A549 (cell line): Measurements from ENCODE around the gene SNRNP25. TPM values are rescaled to one million over a fixed set of nuclear protein-coding genes. Genes with fewer than 3 reads are reported as not detected.

ENCODE experiments used
- ATAC-seq, 2 experiments: fragments of 200-7000 bp in 1 of 2; fragments of >200 bp in 1 of 2; cut with Nextera tagmentation in 1 of 2; cut with Tn5 transposase in 1 of 2; 3 replicates each; pipeline versions ENCODE4 v1.8.0 to v1.9.1; 2018 to 2020; ENCODE audit warnings: mild to moderate bottlenecking in 1 of 2, moderate library complexity in 1 of 2
- CTCF ChIA-PET: fragments of 300-600 bp; sonication (Branson Sonifier 250); formaldehyde crosslinking; extraction: SDS; loops from one replicate; lab custom pipeline; 2021; ENCODE audit warnings: antibody characterized with exemption, inconsistent platforms; lab: Yijun Ruan, JAX
- POLR2A ChIA-PET: fragments of 350-600 bp; formaldehyde crosslinking; extraction: SDS; loops from one replicate; lab custom pipeline; 2021; ENCODE audit warnings: antibody characterized with exemption, inconsistent platforms; lab: Yijun Ruan, JAX
- DNase-seq, 2 experiments: peaks; one replicate each; pipeline versions ENCODE4 v3.0.0 to v3.0.0-alpha.2; 2011 to 2016; ENCODE audit warnings: low read depth in 1 of 2, low spot score in 1 of 2
- FAIRE-seq: peaks from 2 replicates; lab custom pipeline; 2011; peaks lifted over from hg19 to GRCh38; lab: Jason Lieb, UNC
- H3K27ac ChIP-seq, 2 experiments: fragments of >200 bp; sonication (Bioruptor Twin); formaldehyde crosslinking; 3 replicates each; pipeline ENCODE4 v1.5.1; 2016 to 2017
- H3K4me1 ChIP-seq: fragments of >200 bp; sonication (Bioruptor Twin); formaldehyde crosslinking; 3 replicates; pipeline ENCODE4 v1.6.1; 2016
- H3K4me2 ChIP-seq: fragments of >200 bp; sonication (Bioruptor Twin); formaldehyde crosslinking; 3 replicates; pipeline ENCODE4 v1.6.1; 2016
- H3K4me3 ChIP-seq: fragments of >200 bp; sonication (Bioruptor Twin); formaldehyde crosslinking; 3 replicates; pipeline ENCODE4 v1.5.1; 2016
- H3K9me3 ChIP-seq: fragments of >200 bp; sonication (Bioruptor Twin); formaldehyde crosslinking; 3 replicates; pipeline ENCODE4 v1.6.1; 2016
- ATOH8 ChIP-seq: fragments of 250-450 bp; sonication (Bioruptor Pico); IDR thresholded peaks from 2 replicates; pipeline ENCODE4 v1.5.0; 2020; ENCODE audit warnings: low read depth, mild to moderate bottlenecking, moderate library complexity
- CBX2 ChIP-seq: fragments of 200-600 bp; sonication (generic); IDR thresholded peaks from 2 replicates; pipeline ENCODE4 v1.6.1; 2016; ENCODE audit warnings: low read depth, mild to moderate bottlenecking, borderline replicate concordance
- CEBPB ChIP-seq, 2 experiments: fragments of >200 bp in 1 of 2; sonication (Bioruptor Twin) in 1 of 2; formaldehyde crosslinking in 1 of 2; IDR thresholded peaks; 2 replicates each; pipeline ENCODE4 v1.6.1; 2012 to 2016
- CHD2 ChIP-seq: fragments of 150-350 bp; IDR thresholded peaks from 2 replicates; pipeline ENCODE4 v1.6.1; 2014; ENCODE audit warnings: low read length; ENCODE audit not compliant: partially characterized antibody
- CTCF ChIP-seq: fragments of >200 bp; sonication (Bioruptor Twin); formaldehyde crosslinking; IDR thresholded peaks from 3 replicates; pipeline ENCODE4 v1.5.1; 2016
- HDAC2 ChIP-seq: fragments of 200-600 bp; sonication (generic); IDR thresholded peaks from 2 replicates; pipeline ENCODE4 v1.6.1; 2016
- HEYL ChIP-seq: fragments of 250-450 bp; sonication (Bioruptor Pico); IDR thresholded peaks from 2 replicates; pipeline ENCODE4 v1.8.0; 2021; ENCODE audit warnings: mild to moderate bottlenecking, moderate library complexity
- HOXB5 ChIP-seq: fragments of 250-450 bp; sonication (Bioruptor Pico); IDR thresholded peaks from 2 replicates; pipeline ENCODE4 v1.5.0; 2020; ENCODE audit warnings: mild to moderate bottlenecking, moderate library complexity
- KDM5A ChIP-seq: fragments of 200-600 bp; sonication (generic); IDR thresholded peaks from 2 replicates; pipeline ENCODE4 v1.6.1; 2016; ENCODE audit warnings: antibody characterized with exemption, mild to moderate bottlenecking
- MYC ChIP-seq: IDR thresholded peaks from 2 replicates; pipeline ENCODE4 v1.6.1; 2012; ENCODE audit warnings: mild to moderate bottlenecking, inconsistent platforms, low read length, improper control_type of control experiment, borderline replicate concordance
- NPAS2 ChIP-seq: fragments of 250-450 bp; sonication (Bioruptor Pico); IDR thresholded peaks from 2 replicates; pipeline ENCODE4 v1.8.0; 2022; ENCODE audit warnings: mild to moderate bottlenecking, moderate library complexity, borderline replicate concordance
- NR3C1 ChIP-seq: fragments of >200 bp; sonication (Bioruptor Twin); formaldehyde crosslinking; IDR thresholded peaks from 3 replicates; pipeline ENCODE4 v1.6.1; 2017
- POLR2AphosphoS2 ChIP-seq: conservative IDR thresholded peaks from 2 replicates; pipeline ENCODE4 v1.6.1; 2012; ENCODE audit warnings: low read length, improper control_type of control experiment, inconsistent platforms
- RAD21 ChIP-seq, 2 experiments: fragments of >200 bp in 1 of 2; sonication (Bioruptor Twin) in 1 of 2; formaldehyde crosslinking in 1 of 2; IDR thresholded peaks in 1 of 2; conservative IDR thresholded peaks in 1 of 2; 2 replicates in 1 of 2; 3 replicates in 1 of 2; pipeline ENCODE4 v1.6.1; 2012 to 2018; ENCODE audit warnings: inconsistent platforms in 1 of 2
- RARB ChIP-seq: fragments of 250-450 bp; sonication (Bioruptor Pico); IDR thresholded peaks from 2 replicates; pipeline ENCODE4 v1.8.0; 2021; ENCODE audit warnings: mild to moderate bottlenecking, moderate library complexity
- RFX5 ChIP-seq: fragments of 450-650 bp; IDR thresholded peaks from 2 replicates; pipeline ENCODE4 v1.7.1; 2014; ENCODE audit warnings: antibody characterized with exemption, mild to moderate bottlenecking, moderate library complexity
- ZNF302 ChIP-seq: fragments of 250-450 bp; sonication (Bioruptor Pico); IDR thresholded peaks from 2 replicates; pipeline ENCODE4 v1.9.0; 2021; ENCODE audit warnings: inconsistent platforms, mild to moderate bottlenecking, moderate library complexity
- ZSCAN20 ChIP-seq: fragments of 250-450 bp; sonication (Bioruptor Pico); IDR thresholded peaks from 2 replicates; pipeline ENCODE4 v1.8.0; 2022; ENCODE audit warnings: mild to moderate bottlenecking, moderate library complexity
- WGBS: methylation state at CpG from one replicate; pipeline ENCODE4 v1.1.6; 2017; ENCODE audit errors: missing lambda C conversion rate; 5-methylcytosine and 5-hydroxymethylcytosine counted together
- polyA plus RNA-seq, 4 experiments: library from polyadenylated mRNA; depleted of rRNA in 3 of 4; stranded (reverse); fragments of >200 nt; fragmentation: RNase III in 1 of 4; extraction: RNeasy Plus Mini Kit Qiagen cat#74134 plus additional on column Dnase treatment in 1 of 4; gene quantifications; 2 replicates in 3 of 4; 3 replicates in 1 of 4; pipeline ENCODE4 v1.2.3, GENCODE V29; 2011 to 2017
- TF ChIP-seq, protein P1 (sequence below): fragments of >200 bp; sonication (Bioruptor Twin); formaldehyde crosslinking; IDR thresholded peaks from 2 replicates; pipeline ENCODE4 v1.6.1; 2016
- TF ChIP-seq, protein P2 (sequence below): fragments of >200 bp; sonication (Bioruptor Twin); formaldehyde crosslinking; IDR thresholded peaks from 3 replicates; pipeline ENCODE4 v1.6.1; 2016

The SNRNP25 gene
- polyA plus RNA-seq, 2 of the 4 experiments (the other 2 are of a cell fraction), result 45.0 to 82.2 TPM

DNA sequence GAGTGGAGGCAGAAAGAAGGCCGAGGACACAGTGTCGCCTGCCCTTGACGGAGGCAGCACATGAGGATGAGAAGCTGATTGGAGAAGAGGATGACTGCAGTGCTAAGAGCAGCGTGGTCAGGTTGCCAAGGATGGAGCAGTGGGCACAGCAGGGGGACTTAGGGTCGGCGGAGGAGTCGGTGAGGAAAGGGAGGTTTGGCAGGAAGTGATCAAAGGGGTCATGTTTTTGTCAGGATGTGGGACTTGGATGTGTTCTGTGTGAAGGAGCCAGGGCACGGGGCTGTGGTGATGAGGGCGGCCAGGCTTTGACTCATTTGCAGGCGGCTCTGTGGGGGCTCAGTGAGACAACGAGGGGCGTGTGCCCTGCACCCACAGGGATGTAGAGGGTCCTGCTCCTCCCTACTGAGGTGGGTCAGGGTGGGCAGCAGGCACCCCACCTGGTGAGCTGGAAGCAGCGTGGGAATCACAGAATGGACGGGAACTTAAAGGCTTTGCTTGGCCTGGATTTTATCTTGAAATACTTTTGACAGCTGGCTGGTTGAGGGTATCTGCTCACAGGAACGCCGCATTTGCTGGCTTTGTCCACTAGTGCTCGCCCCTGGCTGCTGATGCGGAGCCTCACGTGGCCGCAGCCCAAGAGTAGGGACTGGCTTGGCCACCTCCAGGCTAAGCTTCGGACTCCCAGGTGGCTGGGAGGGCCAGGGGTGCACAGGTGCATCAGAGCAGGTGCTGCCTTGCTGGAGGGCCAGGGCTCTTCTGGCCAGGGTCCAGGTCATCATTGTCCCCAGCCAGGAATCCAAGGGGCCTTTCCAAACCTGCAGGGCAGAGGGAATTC, 30.4 kb downstream of the SNRNP25 start:
- H3K4me3 ChIP-seq, result no peak overlapping the region
- CTCF ChIA-PET, result interaction anchor here (1.2 to 30.3 kb wide), 5 partner anchors 12 to 278 kb away, joined by 3 to 718 read pairs (median 7); partner anchors contain the start of genes HBQ1, MPG and RHBDF1
- POLR2A ChIA-PET, result no interaction called here
- DNase-seq (no peak), FAIRE-seq (no peak), ATAC-seq (peak; percentile 33 to 46; a peak in 3 of 6 replicates)
- no peak overlapping the region for H3K4me2 ChIP-seq
- TF ChIP-seq CHD2, result no peak
- TF ChIP-seq RARB, result no peak
- TF ChIP-seq, protein P1, sequence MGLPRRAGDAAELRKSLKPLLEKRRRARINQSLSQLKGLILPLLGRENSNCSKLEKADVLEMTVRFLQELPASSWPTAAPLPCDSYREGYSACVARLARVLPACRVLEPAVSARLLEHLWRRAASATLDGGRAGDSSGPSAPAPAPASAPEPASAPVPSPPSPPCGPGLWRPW, result no peak
- no peaks in the 10 kb centered on the region for H3K9me3 ChIP-seq
- H3K4me1 ChIP-seq, result peaks cover 13% of the 10 kb centered on the region
- H3K27ac ChIP-seq, result peak overlapping the region in 1 of 2 experiments; percentile 60; a peak in 1 of 6 replicates
- 87% methylated on average over 21 of the region's 21 CpGs for WGBS

GRCh38 chr16:84718-85406, 31.2 kb downstream of the SNRNP25 start:
- CTCF ChIA-PET, result interaction anchor here (1.5 to 30.3 kb wide), 5 partner anchors 11 to 277 kb away, joined by 4 to 718 read pairs (median 7); partner anchors contain the start of genes MPG and RHBDF1
- ATAC-seq (peak; percentile 14 to 36; a peak in 5 of 6 replicates), DNase-seq (no peak), FAIRE-seq (no peak)
- no peaks in the 10 kb centered on the region for H3K9me3 ChIP-seq
- peak overlapping the region in 1 of 2 experiments; percentile 60; a peak in 3 of 6 replicates for H3K27ac ChIP-seq
- TF ChIP-seq, protein P2, sequence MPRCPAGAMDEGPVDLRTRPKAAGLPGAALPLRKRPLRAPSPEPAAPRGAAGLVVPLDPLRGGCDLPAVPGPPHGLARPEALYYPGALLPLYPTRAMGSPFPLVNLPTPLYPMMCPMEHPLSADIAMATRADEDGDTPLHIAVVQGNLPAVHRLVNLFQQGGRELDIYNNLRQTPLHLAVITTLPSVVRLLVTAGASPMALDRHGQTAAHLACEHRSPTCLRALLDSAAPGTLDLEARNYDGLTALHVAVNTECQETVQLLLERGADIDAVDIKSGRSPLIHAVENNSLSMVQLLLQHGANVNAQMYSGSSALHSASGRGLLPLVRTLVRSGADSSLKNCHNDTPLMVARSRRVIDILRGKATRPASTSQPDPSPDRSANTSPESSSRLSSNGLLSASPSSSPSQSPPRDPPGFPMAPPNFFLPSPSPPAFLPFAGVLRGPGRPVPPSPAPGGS, result 0 out of 3 replicates have a peak, but pooled peaks have one; percentile 20
- TF ChIP-seq MYC, result no peak
- 61% methylated on average over 6 of the region's 7 CpGs for WGBS
- peaks cover 10% of the 10 kb centered on the region for H3K4me1 ChIP-seq
- H3K4me2 ChIP-seq, result no peak overlapping the region
- H3K4me3 ChIP-seq, result no peak overlapping the region
- POLR2A ChIA-PET, result interaction anchor here (1.1 kb wide), 1 partner anchor 12 kb away, joined by 3 read pairs; the partner anchor contains the start of gene RHBDF1

GRCh38 chr16:85407-85782, 31.8 kb downstream of the SNRNP25 start:
- no peak for FAIRE-seq
- Histone ChIP-seq H3K4me2 (no peak overlapping the region), H3K4me3 (no peak overlapping the region), H3K4me1 (peaks cover 10% of the 10 kb centered on the region), H3K9me3 (no peaks in the 10 kb centered on the region), H3K27ac (peak overlapping the region in 1 of 2 experiments; percentile 60; a peak in 2 of 6 replicates)
- DNase-seq, result no peak
- ChIA-PET CTCF (interaction anchor here (0.6 to 30.3 kb wide), 7 partner anchors 9 to 664 kb away, joined by 3 to 718 read pairs (median 4); partner anchors contain the start of genes MPG and RHBDF1), POLR2A (interaction anchor here (1.1 kb wide), 1 partner anchor 13 kb away, joined by 3 read pairs; the partner anchor contains the start of gene RHBDF1)
- WGBS, result 92% methylated on average over 17 of the region's 18 CpGs
- ATAC-seq, result no peak; a peak in 1 of 6 replicates
- TF ChIP-seq HOXB5 (CRISPR knock-in tag), result no peak
- TF ChIP-seq HDAC2, result no peak
- TF ChIP-seq RARB, result no peak
- TF ChIP-seq NPAS2 (CRISPR knock-in tag), result no peak
- no peak for TF ChIP-seq KDM5A
- TF ChIP-seq POLR2AphosphoS2, result no peak
- no peak for TF ChIP-seq CEBPB (IDR thresholded peaks at IDR 0.05)
- TF ChIP-seq ATOH8 (CRISPR knock-in tag), result no peak
- no peak for TF ChIP-seq ZNF302
- no peak for TF ChIP-seq HEYL
- TF ChIP-seq CBX2, result no peak
- no peak for TF ChIP-seq RFX5
- TF ChIP-seq CTCF, result no peak
- TF ChIP-seq NR3C1, result no peak
- TF ChIP-seq RAD21 (conservative IDR thresholded peaks at IDR 0.05 in 1 of 2, IDR thresholded peaks at IDR 0.05 in 1 of 2), result no peak
- TF ChIP-seq ZSCAN20 (CRISPR knock-in tag), result no peak
